Hair follicle dermal papilla cell (primary cell): Measurements from ENCODE around the gene YWHAQ. TPM values are rescaled to one million over a fixed set of nuclear protein-coding genes. Genes with fewer than 3 reads are reported as not detected.

Source experiments
- small RNA-seq: library from RNA; depleted of rRNA; stranded (forward); fragments of <200 nt; gene quantifications from one replicate; pipeline ENCODE3, GENCODE V24; 2012
- total RNA-seq: library from RNA; depleted of rRNA; stranded (reverse); fragments of >200 nt; gene quantifications from 2 replicates; pipeline ENCODE4 v1.2.3, GENCODE V29; 2012

YWHAQ gene
- 206 and 269 TPM in 2 replicates for total RNA-seq

DNA sequence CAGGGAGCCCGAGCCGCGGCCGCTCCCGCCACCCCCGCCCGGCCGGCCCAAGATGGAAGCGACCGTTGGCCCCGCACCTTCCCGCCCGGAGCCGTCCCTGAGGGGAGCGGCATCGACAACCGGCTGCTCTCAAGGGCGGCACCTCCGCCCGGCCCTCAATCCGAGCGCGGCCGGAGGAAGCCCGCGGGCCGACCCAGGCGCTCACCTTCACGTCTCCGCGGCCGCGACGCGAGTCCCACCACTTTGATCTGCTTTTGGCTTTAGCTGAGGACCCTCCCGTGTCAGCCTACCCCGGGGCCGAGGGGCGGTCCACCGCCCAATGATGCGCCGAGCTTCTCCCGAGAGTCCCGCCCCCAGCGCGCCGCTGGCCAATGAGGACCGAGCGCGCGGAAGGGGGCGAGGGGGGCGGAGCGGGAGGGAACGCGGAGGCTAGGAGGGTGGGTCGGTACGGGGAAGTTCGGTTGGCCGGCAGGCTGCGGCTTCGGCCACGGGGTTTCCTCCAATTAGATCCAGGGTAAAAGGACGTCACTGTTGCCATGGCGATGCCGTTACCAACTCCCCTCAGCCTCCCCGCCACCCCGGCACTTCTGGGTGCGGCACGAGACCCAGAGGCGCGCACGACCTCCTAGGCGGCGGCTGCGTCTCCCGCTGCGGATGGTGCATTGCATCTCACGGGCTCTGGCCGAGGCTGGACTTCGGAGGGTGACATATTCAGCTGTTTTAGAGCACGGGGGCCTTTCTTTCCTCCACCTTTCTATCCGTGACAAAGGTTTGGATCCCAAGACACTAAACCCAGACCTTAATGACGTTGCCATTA, at the start of gene YWHAQ:
YWHAQ (minus strand) TSS at position 262 of the 817 bp plus-strand sequence. CDS start 545 bp downstream, outside the sequence.

DNA sequence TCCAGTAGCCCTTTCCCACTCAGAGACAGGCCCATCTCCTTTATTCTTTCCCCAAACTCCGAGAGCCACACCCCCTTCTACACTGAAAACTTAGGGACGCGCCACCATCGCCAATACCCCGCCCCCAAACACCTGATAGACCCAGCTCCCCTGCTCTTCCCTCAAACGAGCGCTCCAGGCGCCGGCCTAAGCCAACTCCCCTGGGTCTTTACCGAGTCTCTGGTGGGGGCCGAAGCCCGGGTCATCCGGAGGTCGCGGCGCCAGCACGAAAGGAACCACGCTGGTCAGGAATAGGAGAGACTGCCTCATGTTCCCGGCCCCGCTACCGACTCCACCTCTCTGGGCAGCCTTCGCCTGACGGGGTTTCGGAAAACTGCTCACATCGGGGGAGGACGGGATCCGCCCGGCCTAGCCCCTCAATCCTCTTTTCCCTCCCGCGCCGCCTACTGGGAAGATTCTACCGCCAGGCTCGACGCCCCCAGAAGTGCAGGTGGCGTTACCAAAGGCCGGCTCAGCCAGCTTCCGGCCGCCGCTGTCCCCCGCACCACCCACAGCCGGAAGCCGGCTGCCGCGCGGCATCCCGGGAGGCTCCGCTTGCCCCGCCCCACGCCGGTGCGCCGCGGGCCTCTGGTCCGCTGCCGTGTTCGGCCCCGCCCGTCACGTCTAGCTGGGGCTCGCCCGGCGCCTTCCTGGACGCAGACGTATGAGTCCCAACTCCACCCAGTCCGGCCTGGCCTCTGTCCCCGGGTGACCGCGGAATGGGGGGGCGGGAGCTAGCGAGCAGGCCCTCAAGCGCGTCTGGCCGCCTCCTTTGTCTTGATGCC, 75.3 kb downstream of the YWHAQ start, which contains the start of gene ADAM17:
ADAM17 (minus strand) TSS at position 534 of the 824 bp plus-strand sequence; CDS start at position 309, 225 bp downstream.

Small RNAs within 50 kb of the gene (small RNA-seq; reads per million reads assigned to genes)
- not detected for gene RF00019

Other genes starting within 250 kb of the YWHAQ start
- 30.3 and 37.9 TPM in 2 replicates for gene ITGB1BP1, start 207.5 kb downstream of the YWHAQ start, total RNA-seq
- 35.1 and 36.0 TPM in 2 replicates for gene CPSF3, start 207.3 kb downstream of the YWHAQ start, total RNA-seq
- gene IAH1, start 156.4 kb downstream of the YWHAQ start, total RNA-seq, result 58.9 and 62.1 TPM in 2 replicates
- 42.0 and 47.4 TPM in 2 replicates for gene ADAM17, start 75.2 kb downstream of the YWHAQ start, total RNA-seq
- 24.2 and 25.5 TPM in 2 replicates for gene TAF1B, start 212.5 kb upstream of the YWHAQ start, total RNA-seq